Right kidney (tissue), 1 donor: ENCODE data around the gene WNT11.
A peak's percentile ranks its signal among the peaks of the same experiment; 100 is the strongest.

Experiments
- DNase-seq: peaks from one replicate; pipeline ENCODE4 v3.0.0-alpha.2; 2016

The WNT11 gene

DNA sequence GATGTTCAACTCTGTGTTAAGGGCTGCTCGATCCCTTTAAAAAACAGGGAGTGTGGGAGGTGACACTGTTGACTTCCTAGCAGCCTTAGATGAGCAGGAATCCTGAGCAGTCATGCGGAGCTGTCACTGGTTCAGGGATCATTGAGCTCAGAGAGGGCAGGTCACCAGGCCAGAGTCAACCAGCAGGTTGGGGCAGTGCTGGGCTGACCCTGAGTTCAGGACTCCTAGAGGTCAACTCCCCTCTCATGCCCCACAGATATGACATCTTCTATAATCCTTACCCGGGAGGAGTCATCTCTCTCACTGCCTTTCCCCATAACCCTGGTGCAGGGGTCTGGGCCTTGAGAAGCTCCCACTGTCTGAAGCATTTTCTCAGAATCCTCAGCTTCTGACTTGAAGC lies 12.9 kb upstream of the WNT11 start:
- DNase-seq = no peak

DNA sequence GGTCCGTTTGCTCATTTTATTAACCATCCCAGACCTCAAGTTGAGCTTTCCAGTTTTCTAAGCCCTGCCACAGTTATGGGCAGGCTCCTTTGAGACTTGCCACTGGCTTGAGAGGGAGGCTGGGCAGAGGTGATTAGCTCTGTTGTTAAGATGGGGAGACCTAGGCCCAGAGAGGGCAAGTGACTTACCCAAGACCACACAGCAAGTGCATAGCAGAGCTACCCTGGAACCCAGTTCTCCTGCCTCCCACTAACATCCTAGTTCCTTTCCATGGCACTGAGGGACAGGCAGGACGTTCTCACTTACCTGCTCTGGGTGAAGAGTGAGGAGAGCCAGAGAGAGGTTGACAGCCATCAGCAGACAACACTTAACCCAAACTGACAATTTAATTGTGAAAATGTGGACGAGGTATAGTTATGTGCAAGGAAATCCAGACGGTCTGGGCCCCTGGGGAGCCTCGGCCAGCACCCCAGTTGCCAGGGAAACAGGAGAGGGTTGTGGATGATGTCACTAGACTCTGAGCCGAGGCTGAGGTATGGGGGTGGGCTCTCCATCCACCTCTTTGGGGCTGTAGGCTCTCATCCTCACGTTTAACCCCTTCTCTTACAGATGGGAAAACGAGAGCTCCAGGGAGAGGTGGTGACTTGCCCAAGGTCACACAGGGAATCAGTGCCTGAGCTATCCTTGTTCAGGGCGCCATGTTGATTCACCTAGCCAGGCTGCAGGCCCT lies 12.3 kb upstream of the WNT11 start:
- no peak for DNase-seq

DNA sequence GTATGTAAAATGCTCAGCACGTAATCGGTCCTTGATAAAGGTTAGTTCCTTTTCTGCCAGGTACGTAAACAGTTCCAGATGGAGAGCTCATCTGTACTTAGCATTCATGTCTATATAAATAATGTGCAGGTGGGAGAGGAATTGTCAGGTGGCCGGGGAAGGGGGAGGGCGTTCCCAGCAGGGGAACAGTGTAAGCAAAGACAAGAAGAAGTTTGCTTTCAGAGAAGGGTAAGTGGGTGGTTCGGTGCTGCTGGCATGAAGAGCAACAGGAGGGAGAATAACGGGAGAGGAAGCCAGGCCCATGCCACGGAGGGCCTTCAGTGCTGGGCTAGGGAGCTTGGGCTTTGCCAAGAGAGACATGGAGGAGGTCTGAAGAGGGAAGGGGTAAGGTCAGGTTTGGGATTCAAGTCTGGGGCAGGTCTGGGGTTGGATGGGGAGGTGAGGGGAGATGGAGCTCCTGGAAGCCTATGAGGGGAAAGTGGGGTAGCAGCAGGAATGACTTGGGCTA lies 11.4 kb upstream of the WNT11 start:
- no peak for DNase-seq

DNA sequence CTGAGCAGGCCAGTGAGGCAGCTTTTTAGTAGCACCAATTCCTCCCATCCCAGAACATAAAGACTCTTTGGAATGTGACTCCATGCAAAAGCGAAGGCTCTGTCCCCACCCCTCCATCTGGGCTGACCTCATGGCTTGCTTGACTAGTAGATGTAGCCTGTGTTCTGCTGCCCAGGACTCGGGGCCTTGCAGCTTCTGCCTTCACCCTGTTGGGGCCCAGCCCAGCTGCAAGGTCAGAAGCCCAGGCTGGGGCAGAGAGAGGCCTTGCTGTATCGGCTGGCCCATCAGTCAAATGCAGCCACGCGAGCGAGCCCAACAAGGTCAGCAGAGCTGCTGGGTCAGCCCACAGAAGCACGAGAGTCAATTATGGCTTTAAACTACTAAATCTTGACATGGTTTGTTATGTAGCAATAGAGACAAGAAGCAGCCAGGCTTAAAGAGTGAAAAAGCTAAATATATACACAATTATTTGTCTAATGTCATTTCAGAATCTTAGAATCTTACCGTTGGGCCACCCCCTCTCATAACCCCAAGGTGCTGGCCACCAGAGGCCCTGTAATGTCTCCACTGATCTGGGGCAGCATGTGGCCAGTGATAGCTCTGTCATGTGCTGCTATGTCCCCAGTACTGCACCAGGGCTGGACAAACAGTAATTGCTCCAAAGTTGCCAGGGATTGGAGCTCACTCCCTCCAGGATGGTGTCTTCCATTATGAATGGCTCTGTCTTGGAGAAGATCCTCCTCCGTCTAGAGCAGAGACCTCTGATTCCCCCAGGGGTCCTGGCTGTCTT lies 10.4 kb upstream of the WNT11 start:
- DNase-seq = no peak

DNA sequence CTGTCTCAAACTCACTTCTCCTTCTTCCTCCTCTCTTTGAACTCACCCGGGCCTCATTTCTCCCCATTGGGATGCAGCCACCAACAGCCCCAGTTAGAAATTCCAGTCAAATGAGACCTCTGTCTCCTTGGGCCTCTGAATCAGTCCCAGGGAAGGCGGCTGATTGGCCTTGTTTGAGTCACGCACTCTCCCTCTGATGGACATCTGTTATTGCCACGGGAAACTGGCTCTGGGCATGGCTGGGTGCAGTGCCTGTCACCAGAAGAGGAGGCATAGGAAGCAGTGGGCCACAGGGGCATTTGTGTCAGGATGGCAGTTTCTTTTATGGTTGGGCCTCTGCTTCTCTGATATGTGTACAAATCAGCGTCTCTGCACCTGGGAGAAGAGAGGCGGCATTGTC lies 9.6 kb upstream of the WNT11 start:
- no peak for DNase-seq

DNA sequence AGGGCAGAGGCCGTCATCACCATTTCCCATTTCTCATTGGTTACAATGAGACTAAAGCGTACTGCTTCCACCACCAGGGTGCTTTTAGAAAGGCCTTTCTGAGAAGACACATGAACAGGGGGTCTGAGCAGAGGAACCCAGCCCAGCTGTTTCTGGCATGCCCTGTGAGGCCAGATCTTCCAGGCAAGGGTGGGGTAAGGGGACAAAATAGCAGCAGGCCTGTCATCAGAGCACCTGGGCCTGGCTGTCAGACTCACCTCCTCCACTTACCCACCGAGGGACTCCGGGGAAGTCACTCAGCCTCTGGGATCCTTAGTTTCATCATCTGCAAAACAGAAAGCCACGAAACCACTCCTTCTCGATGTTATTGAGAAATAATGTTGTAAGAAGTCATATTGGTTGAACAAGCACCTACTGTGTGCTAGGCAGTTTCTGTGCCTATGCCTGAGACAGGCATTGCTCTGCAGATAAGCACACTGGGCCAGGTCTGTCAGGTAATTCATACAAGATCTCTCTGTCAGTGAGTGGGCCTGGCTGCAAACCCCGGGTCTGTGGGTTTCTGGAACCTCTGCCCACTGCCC lies 8.8 kb upstream of the WNT11 start:
- DNase-seq = no peak

DNA sequence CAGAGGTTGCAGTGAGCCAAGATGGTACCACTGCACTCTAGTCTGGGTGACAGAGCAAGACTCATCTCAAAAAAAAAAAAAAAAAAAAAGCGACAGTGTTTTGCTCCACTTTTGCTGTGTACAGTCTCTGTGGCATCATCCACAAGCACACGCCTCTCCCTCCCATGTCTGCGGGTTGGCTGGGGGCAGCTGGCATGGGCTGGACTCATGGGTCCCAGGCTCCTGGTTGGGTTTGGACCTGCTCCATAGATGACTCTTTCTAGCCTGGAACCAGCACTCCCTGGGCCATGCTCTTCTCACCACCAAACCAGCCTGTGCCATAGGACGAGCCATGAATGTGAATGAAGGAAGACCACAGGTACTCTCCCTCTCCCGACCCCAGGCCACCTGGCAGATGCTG lies 7.9 kb upstream of the WNT11 start:
- no peak for DNase-seq

DNA sequence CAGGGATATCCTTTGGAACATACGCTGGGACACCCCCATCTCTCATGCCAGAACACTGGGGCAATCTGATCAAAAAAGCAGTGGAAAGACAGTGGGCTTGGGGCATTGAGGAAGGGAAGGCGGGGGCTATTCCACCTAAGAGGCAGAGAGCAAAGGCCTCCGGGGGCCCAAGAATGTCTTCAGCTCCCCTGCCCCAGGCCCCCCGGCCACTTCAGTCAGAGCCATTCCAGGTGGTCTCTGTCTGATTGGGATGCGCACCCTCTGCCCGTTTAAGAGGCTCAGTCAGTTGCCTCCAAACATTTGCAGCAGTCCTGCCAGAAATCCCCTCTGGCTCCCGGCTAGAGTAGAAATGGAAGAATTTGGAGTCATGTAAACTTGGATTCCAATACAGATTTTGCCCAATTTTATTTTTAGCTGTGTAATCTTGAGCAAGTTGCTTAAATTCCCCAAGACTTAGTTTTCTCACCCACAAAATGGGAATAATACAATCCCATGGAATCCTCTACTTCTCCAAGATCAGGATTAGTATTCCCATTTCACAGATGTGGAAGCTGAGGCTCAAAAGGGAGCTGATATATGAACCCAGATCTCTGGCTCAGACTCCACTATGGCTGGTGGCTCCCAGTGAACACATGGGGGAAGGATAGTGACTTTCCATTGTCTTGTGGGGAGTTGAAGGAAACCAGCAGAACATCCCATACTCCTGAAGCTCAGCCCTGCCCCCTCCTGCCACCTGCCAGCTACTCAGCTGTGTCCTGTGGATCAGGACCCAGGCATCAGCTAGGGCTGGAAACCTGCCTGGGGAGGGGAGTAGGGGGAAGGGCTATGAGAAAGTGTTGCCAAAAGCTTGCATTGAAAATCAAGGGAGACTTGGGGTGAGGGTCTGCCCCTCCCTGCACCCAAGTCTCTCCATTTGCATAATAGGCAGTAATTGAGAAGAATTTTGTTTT lies 6.1 kb upstream of the WNT11 start:
- DNase-seq = no peak

DNA sequence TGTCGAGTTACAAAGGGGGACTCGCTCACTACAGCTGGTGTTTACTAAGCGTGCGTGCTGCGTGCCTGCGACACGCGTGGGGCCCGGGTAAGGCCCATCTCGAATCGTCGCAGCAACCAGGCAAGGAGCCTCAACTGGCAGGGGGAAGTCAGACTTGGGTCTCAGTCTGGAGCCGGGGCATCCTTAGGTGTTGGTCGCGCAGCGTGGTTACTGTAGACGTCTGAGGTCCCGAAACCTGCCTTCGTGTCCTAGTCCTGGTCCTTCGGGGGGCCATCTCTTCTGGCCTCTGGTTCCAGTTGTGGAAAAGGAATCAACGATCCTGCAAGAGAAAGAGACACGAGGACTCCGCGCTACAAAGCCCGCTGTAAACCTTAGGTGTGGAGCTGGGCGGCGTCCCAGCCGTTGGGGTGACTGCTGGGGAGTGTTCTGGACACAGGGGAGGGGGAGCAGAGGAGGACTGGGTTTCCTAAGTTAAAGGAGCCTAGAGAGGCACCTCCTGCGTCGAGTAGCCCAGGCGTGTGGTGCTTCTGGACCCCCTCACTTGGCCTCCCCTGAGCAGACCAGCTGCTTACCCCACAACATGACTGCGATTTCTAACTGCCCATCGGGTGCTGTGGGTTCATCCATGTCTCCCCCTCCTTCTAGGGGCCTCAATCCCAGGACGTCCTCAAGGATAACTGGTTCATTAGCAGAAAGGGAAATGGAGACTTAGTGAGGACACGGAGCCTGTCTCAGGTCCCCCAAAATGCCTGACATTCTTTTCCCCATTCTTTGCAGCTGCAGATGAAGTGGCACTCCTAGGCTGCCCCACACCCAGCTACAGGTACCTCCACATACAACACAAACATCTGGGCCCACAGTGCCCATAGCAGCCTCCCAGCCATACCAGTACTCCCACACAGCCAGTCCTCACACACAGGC lies 4.9 kb upstream of the WNT11 start:
- no peak for DNase-seq

DNA sequence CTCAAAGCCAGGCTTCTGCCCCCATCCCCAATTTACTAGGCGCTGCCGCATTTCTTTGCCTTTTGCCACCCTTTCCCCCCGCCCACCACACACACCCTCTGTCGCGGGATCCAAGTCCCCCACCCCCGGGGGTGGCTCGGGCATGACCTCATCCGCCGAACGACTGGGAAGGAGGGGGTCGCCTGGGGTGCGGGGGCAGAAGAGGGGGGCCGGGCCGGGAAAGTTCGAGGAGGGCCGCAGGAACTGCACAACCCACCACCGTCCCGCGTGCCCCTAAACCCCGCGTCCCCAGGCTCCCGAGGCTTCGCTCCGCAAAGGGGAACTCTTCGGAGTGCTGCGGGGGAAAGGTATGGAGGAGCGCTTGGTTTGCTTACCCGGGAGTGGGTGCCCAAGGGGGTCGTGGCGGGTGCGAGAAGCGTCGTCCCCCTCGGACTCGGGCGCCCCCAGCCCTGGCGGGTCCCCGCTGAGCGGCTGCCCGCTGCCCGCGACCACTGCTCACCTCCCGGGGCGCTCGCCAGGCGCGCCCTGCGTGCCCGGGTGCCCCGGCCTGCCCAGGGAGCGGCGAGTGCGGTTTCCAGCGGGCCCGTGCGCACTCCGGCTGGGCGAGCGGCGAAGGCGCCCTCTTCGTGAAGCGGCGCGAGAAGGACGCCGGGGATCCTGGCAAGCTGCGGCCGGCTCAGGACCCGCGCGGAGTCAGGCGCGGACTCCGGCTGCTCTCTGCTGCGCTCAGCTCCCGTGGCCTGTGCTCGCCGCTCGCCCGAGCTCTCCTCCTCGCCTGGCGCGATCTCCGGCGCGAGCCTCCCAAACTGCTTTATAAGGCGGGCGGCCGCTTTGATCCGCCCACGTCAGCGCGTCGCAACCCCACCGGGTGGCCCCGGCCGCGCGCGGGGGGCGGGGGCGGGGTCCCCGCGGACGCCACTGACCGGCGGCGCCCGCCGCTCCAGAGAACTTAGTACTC lies 4.0 kb upstream of the WNT11 start:
- peak; percentile 89 for DNase-seq

DNA sequence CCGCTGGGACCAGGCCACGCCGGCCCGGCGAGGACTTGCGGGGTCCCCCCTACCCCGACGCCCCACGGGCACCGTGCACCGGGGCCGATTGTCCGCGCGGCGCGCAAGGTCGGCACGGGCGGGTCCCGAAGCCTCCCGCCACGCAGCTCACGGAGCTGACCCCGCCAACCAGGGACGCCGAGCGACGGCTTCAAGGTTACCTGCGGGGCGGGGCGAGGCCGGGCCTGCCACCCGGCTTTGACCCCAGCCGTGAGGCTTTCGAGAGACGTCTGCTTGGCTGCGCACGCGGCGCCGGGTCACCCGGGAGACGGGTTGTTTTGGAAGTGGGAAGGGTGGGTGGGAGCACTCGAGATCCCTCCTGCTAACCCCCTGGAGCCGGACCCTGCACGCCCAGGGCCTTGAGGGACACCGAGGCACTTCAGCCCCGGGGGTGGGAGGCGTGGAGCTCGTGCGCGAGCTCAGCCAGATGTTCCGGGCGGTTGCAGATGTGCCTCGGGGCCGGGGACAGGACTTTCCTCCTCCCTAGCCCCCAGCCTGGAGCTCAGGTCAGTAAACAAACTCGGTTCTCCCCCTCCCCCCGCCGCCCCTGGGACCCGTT lies 3.2 kb upstream of the WNT11 start:
- DNase-seq = no peak

DNA sequence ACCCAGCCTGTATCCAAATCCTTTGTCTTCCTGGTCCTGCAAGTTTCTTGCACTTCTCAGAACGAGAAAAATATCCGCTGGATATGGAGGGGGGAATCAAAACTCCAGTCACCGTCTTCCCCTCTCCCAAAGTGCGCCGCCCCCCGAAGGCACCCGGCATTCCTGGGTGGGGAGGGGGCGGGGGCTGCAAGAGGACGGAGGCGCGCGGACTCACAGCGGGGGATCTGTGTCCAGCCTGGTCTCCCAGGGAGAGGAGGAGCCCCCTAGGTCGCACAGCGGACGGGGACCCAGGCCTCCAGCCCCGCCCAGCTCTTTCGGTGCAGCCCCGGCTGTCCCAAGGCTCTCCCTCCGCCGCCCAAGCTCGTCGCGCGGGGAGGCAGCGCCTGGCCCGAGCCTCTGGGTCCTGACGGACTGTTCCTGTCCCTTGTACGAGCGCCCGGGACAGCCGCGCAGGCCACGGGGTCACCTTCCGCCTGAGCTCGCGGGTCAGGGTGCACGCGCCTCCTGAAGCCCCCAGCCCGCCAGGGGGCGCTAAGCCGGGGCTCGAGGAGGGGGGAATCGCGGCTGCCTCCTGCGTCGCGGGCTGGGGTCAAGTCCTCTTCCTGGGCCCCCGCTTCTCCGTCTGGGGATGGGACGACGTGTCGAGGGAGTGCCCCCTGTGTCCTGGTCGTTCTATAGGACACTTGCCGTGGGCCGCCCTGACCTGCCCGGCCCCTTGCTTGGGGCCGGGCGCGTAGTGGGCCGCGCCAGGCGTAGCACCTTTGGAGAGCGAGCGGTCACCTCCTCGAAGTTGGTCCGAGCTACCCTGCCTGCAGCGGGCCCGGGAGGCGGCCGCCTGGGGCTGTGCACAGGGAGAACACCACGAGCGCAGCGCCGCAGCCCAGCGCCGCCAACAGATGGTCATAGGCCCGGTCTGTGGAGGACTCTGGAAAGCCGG lies 2.4 kb upstream of the WNT11 start:
- DNase-seq = peak; percentile 92

DNA sequence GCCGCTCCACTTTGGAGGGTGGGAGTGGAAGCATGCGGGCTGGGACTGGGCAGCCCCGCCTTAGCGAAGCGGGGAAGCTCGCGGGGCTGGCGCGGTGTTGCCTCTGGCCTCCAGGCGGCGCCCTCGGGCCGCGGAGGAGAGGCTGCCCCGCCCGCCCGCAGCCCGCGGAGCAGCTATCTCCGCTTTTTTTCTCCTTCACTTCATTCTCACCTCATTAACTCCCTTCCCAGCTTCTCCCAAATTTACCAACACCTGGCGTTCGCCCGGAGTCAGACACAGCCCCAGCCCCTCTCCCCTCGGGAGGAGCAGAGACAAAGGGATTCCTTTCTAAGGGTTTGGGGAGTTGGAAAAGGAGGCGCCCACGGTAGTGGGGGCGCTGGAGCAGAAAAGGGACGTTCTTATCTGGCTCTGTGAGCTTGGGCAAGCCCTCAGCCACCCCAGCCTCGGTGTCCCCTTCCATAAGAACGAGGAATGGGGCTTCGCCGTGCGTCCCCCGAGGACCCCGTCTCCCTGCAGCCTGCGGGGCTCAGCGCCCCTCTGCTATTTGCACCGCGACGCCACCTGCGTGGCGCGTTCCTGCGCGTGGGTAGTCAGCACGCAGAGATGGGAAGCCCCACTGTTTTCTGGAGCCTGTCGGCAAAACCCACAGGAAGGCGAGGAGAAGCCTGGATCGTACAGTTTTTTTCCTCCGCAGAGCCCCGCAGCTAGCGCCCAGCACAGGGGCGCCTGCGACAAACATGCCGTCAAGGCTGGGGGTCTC lies 1.5 kb upstream of the WNT11 start:
- DNase-seq = peak; percentile 87

DNA sequence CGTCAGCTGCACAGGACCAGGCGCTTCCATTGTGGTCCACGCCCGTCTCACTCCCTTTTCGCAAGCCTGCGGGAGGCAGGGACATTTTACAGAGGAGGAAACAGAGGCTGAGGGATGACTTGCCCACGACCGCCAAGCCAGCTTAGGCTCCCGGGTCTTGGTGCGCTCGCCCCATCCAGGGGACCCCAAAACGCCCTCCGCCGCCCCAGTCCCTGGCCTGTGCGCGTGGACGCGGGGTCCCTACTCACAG lies 300 bp downstream of the WNT11 start:
- DNase-seq = no peak

DNA sequence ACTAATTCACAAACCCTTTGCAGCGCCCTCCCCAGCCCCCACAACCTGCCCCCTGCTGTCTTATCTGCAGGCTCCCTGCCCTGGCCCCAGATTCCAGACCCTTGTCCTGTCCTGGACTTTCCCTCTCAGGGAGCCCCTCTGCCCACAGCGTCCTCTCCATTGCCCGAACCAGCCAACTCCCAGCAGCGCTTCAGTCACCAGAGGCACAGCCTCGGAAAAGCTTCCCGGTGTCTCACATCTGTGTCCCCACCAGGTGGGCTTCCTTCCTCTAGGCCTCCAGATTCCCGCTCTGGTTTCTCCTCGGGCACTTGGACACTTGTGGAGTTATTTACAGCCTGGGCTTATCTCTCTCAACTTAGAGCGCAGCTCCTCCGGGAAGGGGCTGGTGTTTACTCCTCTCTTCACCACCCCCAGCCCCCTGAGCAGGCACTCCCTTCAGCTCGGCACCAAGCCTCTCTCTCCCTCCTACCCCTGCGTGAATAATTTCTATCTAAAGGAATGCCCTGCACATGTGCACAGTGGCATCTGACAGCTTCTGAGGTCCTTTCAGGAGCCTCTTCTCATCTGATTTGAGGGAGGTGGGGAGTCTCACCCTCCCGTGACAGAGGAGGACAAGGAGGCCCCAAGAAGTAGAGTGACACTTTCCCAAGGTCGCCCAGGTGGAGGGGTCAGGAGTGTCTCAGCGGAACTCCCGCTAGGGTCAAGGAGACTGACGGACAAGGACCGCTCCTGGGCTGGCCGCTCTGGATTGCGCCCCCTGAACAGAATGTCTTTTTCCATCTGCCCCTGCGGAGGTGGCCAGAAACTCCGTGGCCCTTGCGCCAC lies 838 bp downstream of the WNT11 start:
- peak; percentile 41 for DNase-seq

DNA sequence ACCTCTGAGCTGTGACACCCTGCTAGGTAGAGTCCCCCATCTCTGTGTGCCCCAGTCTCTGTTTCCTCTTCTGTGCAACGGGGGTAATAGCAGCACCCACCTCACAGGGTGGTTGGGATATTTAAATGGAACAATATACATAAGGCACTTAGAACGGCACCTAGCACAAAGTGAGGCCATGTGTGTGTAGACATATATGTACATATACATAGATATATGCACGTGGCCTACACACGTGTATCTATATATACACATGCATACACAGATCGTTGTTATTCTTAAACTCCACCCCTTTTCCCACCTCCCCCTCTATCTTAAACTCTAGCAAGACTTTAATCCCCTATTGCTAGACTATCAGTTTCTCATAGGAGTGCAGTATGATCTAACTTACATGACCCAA lies 2.4 kb downstream of the WNT11 start:
- DNase-seq = no peak
